Measurements from ENCODE around the gene MYCBP2.
"Not testable (repeated sequence)": the region's sequence is repeated elsewhere in the genome, so short reads cannot be mapped to it uniquely, and the experiment has no call there.

The MYCBP2 gene

GRCh38 chr13:77225946-77226345 is 100.9 kb downstream of the MYCBP2 start:
- TF ChIP-seq Cebpa-rat (IDR thresholded peaks at IDR 0.05) = no peak
- Histone ChIP-seq H3K9ac (no peak overlapping the region), H3K4me1 (no peaks in the 10 kb centered on the region), H4K20me1 (no peaks in the 10 kb centered on the region), H3K27me3 (no peaks in the 10 kb centered on the region), H3K4me3 (no peak overlapping the region), H3K4me2 (no peak overlapping the region), H3K27ac (no peak overlapping the region), H3K36me3 (peaks cover 68% of the 10 kb centered on the region), H3K9me3 (no peaks in the 10 kb centered on the region)

DNA sequence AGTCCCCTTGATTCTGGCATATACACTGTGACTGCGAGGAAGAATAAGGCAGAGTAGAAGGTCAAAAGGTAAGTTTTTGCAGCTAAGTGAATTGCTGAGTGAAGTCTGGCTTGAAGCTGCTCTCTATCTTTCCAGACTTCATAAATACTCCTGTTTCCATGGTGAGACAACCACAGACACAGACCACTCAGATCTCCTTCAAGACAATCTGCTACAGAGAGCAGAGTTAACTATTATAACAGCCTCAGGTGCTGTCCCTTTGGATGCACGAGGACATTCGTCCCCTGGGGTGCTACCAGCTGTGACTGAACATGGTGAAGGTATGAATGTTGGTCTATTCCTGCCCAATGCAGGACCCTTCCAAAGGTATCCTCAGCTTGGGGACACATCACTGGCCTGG is 104.0 kb downstream of the MYCBP2 start:
- Histone ChIP-seq H3K4me1 (no peaks in the 10 kb centered on the region), H3K36me3 (peaks cover 81% of the 10 kb centered on the region), H3K9me3 (no peaks in the 10 kb centered on the region), H3K4me3 (no peak overlapping the region), H4K20me1 (no peaks in the 10 kb centered on the region), H3K27ac (no peak overlapping the region), H3K27me3 (no peaks in the 10 kb centered on the region), H3K4me2 (no peak overlapping the region), H3K9ac (no peak overlapping the region)
- TF ChIP-seq Cebpa-rat (IDR thresholded peaks at IDR 0.05) = no peak

GRCh38 chr13:77222000-77222690 is 104.7 kb downstream of the MYCBP2 start:
- Histone ChIP-seq H3K4me1 (no peaks in the 10 kb centered on the region), H3K4me2 (no peak overlapping the region), H3K9ac (no peak overlapping the region), H3K27ac (no peak overlapping the region), H4K20me1 (no peaks in the 10 kb centered on the region), H3K27me3 (no peaks in the 10 kb centered on the region), H3K9me3 (no peaks in the 10 kb centered on the region), H3K36me3 (peaks cover 88% of the 10 kb centered on the region), H3K4me3 (no peak overlapping the region)
- no peak for TF ChIP-seq Cebpa-rat (IDR thresholded peaks at IDR 0.05)

- Histone ChIP-seq H3K9ac (no peak overlapping the region), H3K4me2 (no peak overlapping the region), H3K36me3 (peaks cover 97% of the 10 kb centered on the region), H3K27me3 (no peaks in the 10 kb centered on the region), H3K4me3 (no peak overlapping the region), H3K27ac (no peak overlapping the region), H4K20me1 (no peaks in the 10 kb centered on the region), H3K9me3 (no peaks in the 10 kb centered on the region), H3K4me1 (no peaks in the 10 kb centered on the region)
- TF ChIP-seq Cebpa-rat (IDR thresholded peaks at IDR 0.05) = no peak
Observed at GRCh38 chr13:77219401-77219800, 107.5 kb downstream of the MYCBP2 start.

DNA sequence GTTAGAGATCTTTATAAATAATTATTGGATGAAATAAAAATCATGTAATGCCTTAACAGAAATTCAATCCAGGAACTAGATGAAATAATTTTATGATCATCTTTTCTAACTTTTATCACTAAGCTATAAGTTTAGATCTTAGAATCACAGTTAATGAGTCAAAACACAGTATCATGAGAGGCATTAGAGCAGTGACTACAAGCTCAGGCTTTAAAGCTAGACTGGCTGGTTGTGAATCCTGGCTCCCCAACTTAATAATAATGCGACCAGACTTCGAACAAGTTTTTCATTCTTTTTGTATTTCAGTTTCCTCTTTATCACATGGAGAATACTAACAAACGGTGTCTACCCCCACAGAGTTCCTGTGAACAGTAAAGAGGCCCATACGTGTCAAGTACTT is 108.6 kb downstream of the MYCBP2 start:
- no peak overlapping the region for H3K27ac ChIP-seq
- no peaks in the 10 kb centered on the region for H3K4me1 ChIP-seq
- H3K4me3 ChIP-seq = no peak overlapping the region
- H3K9ac ChIP-seq = no peak overlapping the region
- no peak for TF ChIP-seq Cebpa-rat (IDR thresholded peaks at IDR 0.05)
- H3K27me3 ChIP-seq = no peaks in the 10 kb centered on the region
- no peaks in the 10 kb centered on the region for H3K9me3 ChIP-seq
- H3K4me2 ChIP-seq = no peak overlapping the region
- H4K20me1 ChIP-seq = no peaks in the 10 kb centered on the region
- H3K36me3 ChIP-seq = peaks cover 98% of the 10 kb centered on the region

DNA sequence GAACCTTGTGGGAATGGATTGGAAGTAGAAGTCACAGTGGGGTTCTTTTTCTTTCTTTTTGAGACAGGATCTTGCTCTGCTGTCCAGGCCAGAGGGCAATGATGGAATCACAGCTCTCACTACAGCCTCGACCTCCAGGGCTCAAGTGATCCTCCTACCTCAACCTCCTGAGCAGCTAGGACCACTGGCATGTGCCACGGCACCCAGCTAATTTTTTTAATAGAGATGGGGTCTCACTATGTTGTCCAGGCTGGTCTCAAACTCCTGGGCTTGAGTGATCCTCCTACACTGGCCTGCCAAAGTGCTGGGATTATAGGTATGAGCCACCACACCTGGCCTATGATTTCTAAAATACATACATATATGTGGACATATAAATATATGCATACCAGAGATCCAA is 111.4 kb downstream of the MYCBP2 start:
- H3K4me2 ChIP-seq = no peak overlapping the region
- no peaks in the 10 kb centered on the region for H3K27me3 ChIP-seq
- H3K36me3 ChIP-seq = peaks cover 90% of the 10 kb centered on the region
- no peak for TF ChIP-seq Cebpa-rat (IDR thresholded peaks at IDR 0.05)
- no peaks in the 10 kb centered on the region for H3K4me1 ChIP-seq
- H3K4me3 ChIP-seq = no peak overlapping the region
- H4K20me1 ChIP-seq = no peaks in the 10 kb centered on the region
- H3K9me3 ChIP-seq = no peaks in the 10 kb centered on the region
- H3K27ac ChIP-seq = no peak overlapping the region
- no peak overlapping the region for H3K9ac ChIP-seq

- TF ChIP-seq Cebpa-rat (IDR thresholded peaks at IDR 0.05) = no peak
- H3K36me3 ChIP-seq = peaks cover 89% of the 10 kb centered on the region
- H3K4me3 ChIP-seq = no peak overlapping the region
Observed at GRCh38 chr13:77213644-77214043, 113.2 kb downstream of the MYCBP2 start.

GRCh38 chr13:77207943-77208342 is 119.0 kb downstream of the MYCBP2 start:
- no peak overlapping the region for H3K4me2 ChIP-seq
- H3K4me3 ChIP-seq = no peak overlapping the region
- no peak for TF ChIP-seq Cebpa-rat (IDR thresholded peaks at IDR 0.05)
- H3K27me3 ChIP-seq = no peaks in the 10 kb centered on the region
- no peak overlapping the region for H3K9ac ChIP-seq
- peaks cover 60% of the 10 kb centered on the region for H3K36me3 ChIP-seq
- H3K27ac ChIP-seq = no peak overlapping the region
- peaks cover 5% of the 10 kb centered on the region; the same call in 1 of the 2 replicates for H3K4me1 ChIP-seq
- H3K9me3 ChIP-seq = peaks cover 8% of the 10 kb centered on the region
- no peaks in the 10 kb centered on the region for H4K20me1 ChIP-seq

More at GRCh38 chr13:77213644-77214043, 113.2 kb downstream of the MYCBP2 start:
- H3K9me3 ChIP-seq = no peaks in the 10 kb centered on the region
- no peak overlapping the region for H3K4me2 ChIP-seq
- H3K27me3 ChIP-seq = no peaks in the 10 kb centered on the region
- no peaks in the 10 kb centered on the region for H3K4me1 ChIP-seq
- H3K27ac ChIP-seq = no peak overlapping the region
- H3K9ac ChIP-seq = no peak overlapping the region
- no peaks in the 10 kb centered on the region for H4K20me1 ChIP-seq

DNA sequence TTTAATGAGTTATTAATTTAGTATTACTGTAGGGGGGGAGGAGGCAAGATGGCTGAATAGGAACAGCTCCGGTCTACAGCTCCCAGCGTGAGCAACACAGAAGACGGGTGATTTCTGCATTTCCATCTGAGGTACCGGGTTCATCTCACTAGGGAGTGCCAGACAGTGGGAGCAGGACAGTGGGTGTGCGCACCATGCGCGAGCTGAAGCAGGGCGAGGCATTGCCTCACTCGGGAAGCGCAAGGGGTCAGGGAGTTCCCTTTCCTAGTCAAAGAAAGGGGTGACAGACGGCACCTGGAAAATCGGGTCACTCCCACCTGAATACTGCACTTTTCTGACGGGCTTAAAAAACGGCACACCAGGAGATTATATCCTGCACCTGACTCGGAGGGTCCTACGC is 127.9 kb downstream of the MYCBP2 start:
- not testable (repeated sequence) for H3K4me3 ChIP-seq, H3K4me2 ChIP-seq, H3K4me1 ChIP-seq, H3K27me3 ChIP-seq, H4K20me1 ChIP-seq, H3K9me3 ChIP-seq, H3K9ac ChIP-seq, H3K27ac ChIP-seq
- peaks cover 50% of the 10 kb centered on the region for H3K36me3 ChIP-seq

GRCh38 chr13:77196052-77196618 is 130.8 kb downstream of the MYCBP2 start:
- Histone ChIP-seq H3K9me3 (no peaks in the 10 kb centered on the region), H3K36me3 (peaks cover 73% of the 10 kb centered on the region), H3K4me1 (no peaks in the 10 kb centered on the region), H3K27ac (no peak overlapping the region), H3K4me2 (no peak overlapping the region), H3K9ac (no peak overlapping the region), H3K27me3 (no peaks in the 10 kb centered on the region), H4K20me1 (0 out of 2 replicates have a peak, but pooled peaks cover 4% of the 10 kb centered on the region), H3K4me3 (no peak overlapping the region)
- no peak for TF ChIP-seq Cebpa-rat (IDR thresholded peaks at IDR 0.05)

Measured in BLaER1 (cell line).